GM21515 (cell line): Measurements from ENCODE around the gene ACAT2.
"Not testable (repeated sequence)": the region's sequence is repeated elsewhere in the genome, so short reads cannot be mapped to it uniquely, and the experiment has no call there.

Source experiments
- ATAC-seq: cut with Tn5 transposase; IDR thresholded peaks from one replicate; pipeline ENCODE4 v1.9.1; 2021; ENCODE audit not compliant: unreplicated experiment

The ACAT2 gene

GRCh38 chr6:159761873-159762680, at the start of gene ACAT2:
ACAT2 (plus strand) TSS chr6:159762045; CDS start chr6:159762088, 43 bp downstream.
- peak; percentile 96 for ATAC-seq

GRCh38 chr6:159712389-159712788, 49.5 kb upstream of the ACAT2 start:
- ATAC-seq: not testable (repeated sequence)

- no peak for ATAC-seq
Observed at GRCh38 chr6:159713984-159714383, 47.9 kb upstream of the ACAT2 start.

- no peak for ATAC-seq
Observed at GRCh38 chr6:159714404-159714803, 47.4 kb upstream of the ACAT2 start.

GRCh38 chr6:159715166-159715565, 46.7 kb upstream of the ACAT2 start:
- no peak for ATAC-seq

GRCh38 chr6:159715605-159716004, 46.2 kb upstream of the ACAT2 start:
- ATAC-seq: no peak

GRCh38 chr6:159716247-159717096, 45.4 kb upstream of the ACAT2 start:
- no peak for ATAC-seq

- no peak for ATAC-seq
Observed at GRCh38 chr6:159718634-159719033, 43.2 kb upstream of the ACAT2 start.

- ATAC-seq: no peak
Observed at GRCh38 chr6:159719287-159719686, 42.6 kb upstream of the ACAT2 start.

GRCh38 chr6:159720708-159721107, 41.1 kb upstream of the ACAT2 start:
- ATAC-seq: no peak

GRCh38 chr6:159721981-159722380, 39.9 kb upstream of the ACAT2 start:
- ATAC-seq: not testable (repeated sequence)

- ATAC-seq: no peak
Observed at GRCh38 chr6:159722655-159723054, 39.2 kb upstream of the ACAT2 start.

- no peak for ATAC-seq
Observed at GRCh38 chr6:159723259-159723658, 38.6 kb upstream of the ACAT2 start.

- ATAC-seq: no peak
Observed at GRCh38 chr6:159724778-159725177, 37.1 kb upstream of the ACAT2 start.

GRCh38 chr6:159725208-159725607, 36.6 kb upstream of the ACAT2 start:
- not testable (repeated sequence) for ATAC-seq

GRCh38 chr6:159726255-159726917, 35.5 kb upstream of the ACAT2 start:
- ATAC-seq: peak; percentile 11

- ATAC-seq: peak; percentile 73
Observed at GRCh38 chr6:159726918-159727716, 34.7 kb upstream of the ACAT2 start, which contains the start of gene WTAP. WTAP (plus strand) TSS chr6:159727506; CDS start chr6:159736266, 8,760 bp downstream.

GRCh38 chr6:159727717-159728445, 34.0 kb upstream of the ACAT2 start:
- ATAC-seq: peak; percentile 41

- no peak for ATAC-seq
Observed at GRCh38 chr6:159728531-159728964, 33.3 kb upstream of the ACAT2 start.
